GM19099 (cell line): ENCODE data around the gene EFCAB6.

Experiments used
- POLR2A ChIP-seq: IDR thresholded peaks from 3 replicates; pipeline ENCODE4 v1.6.1; 2011; ENCODE audit warnings: low read depth; ENCODE audit not compliant: insufficient read length; ENCODE audit errors: extremely low read depth

Gene EFCAB6

GRCh38 chr22:43570531-43571165, 241.5 kb downstream of the EFCAB6 start:
- TF ChIP-seq POLR2A, result no peak

- no peak for TF ChIP-seq POLR2A
These were observed 243.0 kb downstream of the EFCAB6 start for GRCh38 chr22:43569111-43569510.

- TF ChIP-seq POLR2A, result no peak
These were observed 244.3 kb downstream of the EFCAB6 start for GRCh38 chr22:43567691-43568324.

GRCh38 chr22:43566561-43567332, 245.4 kb downstream of the EFCAB6 start:
- no peak for TF ChIP-seq POLR2A

GRCh38 chr22:43566021-43566420, 246.1 kb downstream of the EFCAB6 start:
- no peak for TF ChIP-seq POLR2A

- no peak for TF ChIP-seq POLR2A
These were observed 247.2 kb downstream of the EFCAB6 start for GRCh38 chr22:43564859-43565258.

- TF ChIP-seq POLR2A, result no peak
These were observed 248.5 kb downstream of the EFCAB6 start for GRCh38 chr22:43563571-43563970.

GRCh38 chr22:43562843-43563242, 249.3 kb downstream of the EFCAB6 start:
- no peak for TF ChIP-seq POLR2A

GRCh38 chr22:43561415-43562178, 250.5 kb downstream of the EFCAB6 start:
- TF ChIP-seq POLR2A, result no peak

- no peak for TF ChIP-seq POLR2A
These were observed 251.5 kb downstream of the EFCAB6 start for GRCh38 chr22:43560651-43561050.

- no peak for TF ChIP-seq POLR2A
These were observed 256.3 kb downstream of the EFCAB6 start for GRCh38 chr22:43555561-43556515.

GRCh38 chr22:43554694-43555365, 257.3 kb downstream of the EFCAB6 start:
- TF ChIP-seq POLR2A, result no peak

GRCh38 chr22:43554259-43554636, 257.9 kb downstream of the EFCAB6 start:
- no peak for TF ChIP-seq POLR2A
